HepG2 (cell line): ENCODE measurements around the gene NOS1AP. TPM values are rescaled to one million over a fixed set of nuclear protein-coding genes. Genes with fewer than 3 reads are reported as not detected.

Source experiments
- CEBPB ChIP-seq: IDR thresholded peaks from 2 replicates; pipeline ENCODE4 v1.6.1; 2011; ENCODE audit warnings: low read depth, low read length, improper control_type of control experiment, borderline replicate concordance
- EZH2 ChIP-seq: conservative IDR thresholded peaks from 2 replicates; pipeline ENCODE4 v1.6.1; 2012; ENCODE audit warnings: mild to moderate bottlenecking, low read depth, low read length, moderate library complexity
- FIP1L1 ChIP-seq: fragments of 200-400 bp; formaldehyde crosslinking; IDR thresholded peaks from 2 replicates; pipeline ENCODE4 v1.6.1; 2018; ENCODE audit warnings: low read depth, mild to moderate bottlenecking, low read length, moderate library complexity, borderline replicate concordance; ENCODE audit not compliant: insufficient read depth
- FLYWCH1 ChIP-seq: sonication (generic); formaldehyde crosslinking; IDR thresholded peaks from 2 replicates; pipeline ENCODE4 v1.8.1; 2023; ENCODE audit warnings: mild to moderate bottlenecking, missing genetic modification reagents
- HDAC2 ChIP-seq: sonication (generic); formaldehyde crosslinking; IDR thresholded peaks from 2 replicates; pipeline ENCODE4 v1.4.0; 2020; ENCODE audit warnings: missing genetic modification reagents
- KLF12 ChIP-seq: sonication (generic); formaldehyde crosslinking; IDR thresholded peaks from 2 replicates; pipeline ENCODE4 v1.4.0; 2020; ENCODE audit warnings: missing genetic modification reagents, borderline replicate concordance
- KLF9 ChIP-seq: IDR thresholded peaks from 2 replicates; pipeline ENCODE4 v1.6.1; 2016; ENCODE audit warnings: low read depth
- NR0B2 ChIP-seq: sonication (generic); formaldehyde crosslinking; IDR thresholded peaks from 2 replicates; pipeline ENCODE4 v1.4.0; 2020; ENCODE audit warnings: mild to moderate bottlenecking, missing genetic modification reagents
- PRMT3 ChIP-seq: sonication (generic); formaldehyde crosslinking; IDR thresholded peaks from 2 replicates; pipeline ENCODE4 v1.8.1; 2022; ENCODE audit warnings: low read depth, mild to moderate bottlenecking, moderate library complexity, missing genetic modification reagents, borderline replicate concordance
- RELA ChIP-seq: sonication (generic); formaldehyde crosslinking; IDR thresholded peaks from 2 replicates; pipeline ENCODE4 v1.4.0; 2020; ENCODE audit warnings: missing genetic modification reagents
- SETDB1 ChIP-seq: sonication (generic); formaldehyde crosslinking; IDR thresholded peaks from 2 replicates; pipeline ENCODE4 v1.5.1; 2020; ENCODE audit warnings: missing genetic modification reagents, mild to moderate bottlenecking, borderline replicate concordance
- ZNF160 ChIP-seq: sonication (generic); formaldehyde crosslinking; IDR thresholded peaks from 2 replicates; pipeline ENCODE4 v1.8.0; 2022; ENCODE audit warnings: mild to moderate bottlenecking, inconsistent platforms, missing genetic modification reagents
- ZNF362 ChIP-seq: sonication (generic); formaldehyde crosslinking; IDR thresholded peaks from 2 replicates; pipeline ENCODE4 v1.4.0; 2020; ENCODE audit warnings: missing genetic modification reagents, mild to moderate bottlenecking, borderline replicate concordance
- ZNF557 ChIP-seq: sonication (generic); formaldehyde crosslinking; IDR thresholded peaks from 2 replicates; pipeline ENCODE4 v1.4.0; 2020; ENCODE audit warnings: missing genetic modification reagents
- ZNF7 ChIP-seq: IDR thresholded peaks from 2 replicates; pipeline ENCODE4 v1.6.1; 2016; ENCODE audit warnings: missing biosample characterization, missing genetic modification reagents
- ZNF724P ChIP-seq: sonication (generic); formaldehyde crosslinking; IDR thresholded peaks from 2 replicates; pipeline ENCODE4 v1.8.0; 2022; ENCODE audit warnings: missing genetic modification reagents, borderline replicate concordance
- ZNF749 ChIP-seq: sonication (generic); formaldehyde crosslinking; IDR thresholded peaks from 2 replicates; pipeline ENCODE4 v1.8.0; 2022; ENCODE audit warnings: mild to moderate bottlenecking, missing genetic modification reagents, moderate library complexity, borderline replicate concordance
- ZNF878 ChIP-seq: sonication (generic); formaldehyde crosslinking; IDR thresholded peaks from 2 replicates; pipeline ENCODE4 v1.8.1; 2023; ENCODE audit warnings: mild to moderate bottlenecking, missing genetic modification reagents, moderate library complexity
- polyA plus RNA-seq, 8 experiments: library from polyadenylated mRNA; depleted of rRNA in 3 of 8; stranded (reverse) in 7 of 8; unstranded in 1 of 8; fragments of >200 nt; fragmentation: Illumina TruSeq in 4 of 8; extraction: Trizol in 4 of 8; gene quantifications; 2 replicates each; pipeline versions ENCODE4 v1.2.1 to v1.2.3, GENCODE V29; 2011 to 2016; ENCODE audit warnings: low read depth in 4 of 8, missing spikeins in 1 of 8, mixed read lengths in 1 of 8; ENCODE audit not compliant: insufficient read depth in 1 of 8
- total RNA-seq, 5 experiments: library from RNA; depleted of rRNA; stranded (reverse); fragments of >200 nt; fragmentation: Illumina TruSeq; extraction: Trizol; gene quantifications; 2 replicates each; pipeline ENCODE4 v1.2.3, GENCODE V29; 2016; ENCODE audit warnings: low read depth in 1 of 5
- TF ChIP-seq, protein P1 (sequence below): sonication (generic); formaldehyde crosslinking; IDR thresholded peaks from 2 replicates; pipeline ENCODE4 v1.5.1; 2020; ENCODE audit warnings: missing genetic modification reagents, mild to moderate bottlenecking, borderline replicate concordance
- TF ChIP-seq, protein P2 (sequence below): IDR thresholded peaks from 2 replicates; pipeline ENCODE4 v1.6.1; 2012; ENCODE audit warnings: low read depth, low read length, improper control_type of control experiment
- TF ChIP-seq, protein P3 (sequence below): sonication (generic); formaldehyde crosslinking; conservative IDR thresholded peaks from 2 replicates; pipeline ENCODE4 v1.8.1; 2023; ENCODE audit warnings: missing genetic modification reagents

NOS1AP gene
- total and polyA plus RNA-seq, 2 of the 13 experiments (the other 11 are each of a cell fraction or from before 2014, with no cell fraction given): 2.0 to 3.3 TPM

GRCh38 chr1:162235241-162235800 is 165.8 kb downstream of the NOS1AP start (continued):
- no peak for TF ChIP-seq FIP1L1
- no peak for TF ChIP-seq RELA
- TF ChIP-seq ZNF724P (CRISPR knock-in tag): no peak
- no peak for TF ChIP-seq KLF12 (CRISPR knock-in tag)
- TF ChIP-seq ZNF557 (CRISPR knock-in tag): no peak
- TF ChIP-seq ZNF749: 0 out of 2 replicates have a peak, but pooled peaks have one; percentile 29
- TF ChIP-seq NR0B2: no peak
- TF ChIP-seq EZH2: no peak
- TF ChIP-seq ZNF362 (CRISPR knock-in tag): no peak
- no peak for TF ChIP-seq FLYWCH1 (CRISPR knock-in tag)
- no peak for TF ChIP-seq SETDB1 (CRISPR knock-in tag)
- TF ChIP-seq, protein P1, sequence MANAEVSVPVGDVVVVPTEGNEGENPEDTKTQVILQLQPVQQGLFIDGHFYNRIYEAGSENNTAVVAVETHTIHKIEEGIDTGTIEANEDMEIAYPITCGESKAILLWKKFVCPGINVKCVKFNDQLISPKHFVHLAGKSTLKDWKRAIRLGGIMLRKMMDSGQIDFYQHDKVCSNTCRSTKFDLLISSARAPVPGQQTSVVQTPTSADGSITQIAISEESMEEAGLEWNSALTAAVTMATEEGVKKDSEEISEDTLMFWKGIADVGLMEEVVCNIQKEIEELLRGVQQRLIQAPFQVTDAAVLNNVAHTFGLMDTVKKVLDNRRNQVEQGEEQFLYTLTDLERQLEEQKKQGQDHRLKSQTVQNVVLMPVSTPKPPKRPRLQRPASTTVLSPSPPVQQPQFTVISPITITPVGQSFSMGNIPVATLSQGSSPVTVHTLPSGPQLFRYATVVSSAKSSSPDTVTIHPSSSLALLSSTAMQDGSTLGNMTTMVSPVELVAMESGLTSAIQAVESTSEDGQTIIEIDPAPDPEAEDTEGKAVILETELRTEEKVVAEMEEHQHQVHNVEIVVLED (CRISPR knock-in tag): no peak
- TF ChIP-seq, protein P2, sequence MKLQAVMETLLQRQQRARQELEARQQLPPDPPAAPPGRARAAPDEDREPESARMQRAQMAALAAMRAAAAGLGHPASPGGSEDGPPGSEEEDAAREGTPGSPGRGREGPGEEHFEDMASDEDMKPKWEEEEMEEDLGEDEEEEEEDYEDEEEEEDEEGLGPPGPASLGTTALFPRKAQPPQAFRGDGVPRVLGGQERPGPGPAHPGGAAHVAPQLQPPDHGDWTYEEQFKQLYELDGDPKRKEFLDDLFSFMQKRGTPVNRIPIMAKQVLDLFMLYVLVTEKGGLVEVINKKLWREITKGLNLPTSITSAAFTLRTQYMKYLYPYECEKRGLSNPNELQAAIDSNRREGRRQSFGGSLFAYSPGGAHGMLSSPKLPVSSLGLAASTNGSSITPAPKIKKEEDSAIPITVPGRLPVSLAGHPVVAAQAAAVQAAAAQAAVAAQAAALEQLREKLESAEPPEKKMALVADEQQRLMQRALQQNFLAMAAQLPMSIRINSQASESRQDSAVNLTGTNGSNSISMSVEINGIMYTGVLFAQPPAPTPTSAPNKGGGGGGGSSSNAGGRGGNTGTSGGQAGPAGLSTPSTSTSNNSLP: peak; percentile 5; the same call in 1 of the 2 replicates
- no peak for TF ChIP-seq ZNF160 (CRISPR knock-in tag)
- 0 out of 2 replicates have a peak, but pooled peaks have one; percentile 48 for TF ChIP-seq ZNF878
- TF ChIP-seq, protein P3, sequence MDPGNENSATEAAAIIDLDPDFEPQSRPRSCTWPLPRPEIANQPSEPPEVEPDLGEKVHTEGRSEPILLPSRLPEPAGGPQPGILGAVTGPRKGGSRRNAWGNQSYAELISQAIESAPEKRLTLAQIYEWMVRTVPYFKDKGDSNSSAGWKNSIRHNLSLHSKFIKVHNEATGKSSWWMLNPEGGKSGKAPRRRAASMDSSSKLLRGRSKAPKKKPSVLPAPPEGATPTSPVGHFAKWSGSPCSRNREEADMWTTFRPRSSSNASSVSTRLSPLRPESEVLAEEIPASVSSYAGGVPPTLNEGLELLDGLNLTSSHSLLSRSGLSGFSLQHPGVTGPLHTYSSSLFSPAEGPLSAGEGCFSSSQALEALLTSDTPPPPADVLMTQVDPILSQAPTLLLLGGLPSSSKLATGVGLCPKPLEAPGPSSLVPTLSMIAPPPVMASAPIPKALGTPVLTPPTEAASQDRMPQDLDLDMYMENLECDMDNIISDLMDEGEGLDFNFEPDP (CRISPR knock-in tag): 0 out of 2 replicates have a peak, but pooled peaks have one; percentile 36
- TF ChIP-seq PRMT3 (CRISPR knock-in tag): no peak
- no peak for TF ChIP-seq KLF9
- no peak for TF ChIP-seq ZNF7 (CRISPR knock-in tag)
- TF ChIP-seq CEBPB: peak; percentile 91
- TF ChIP-seq HDAC2: peak; percentile 85
